GM23338 (cell line): ENCODE data around the gene FAAH. TPM values are rescaled to one million over a fixed set of nuclear protein-coding genes. Genes with fewer than 3 reads are reported as not detected.

ENCODE experiments used
- ATAC-seq: fragments of 200-7000 bp; cut with Tn5 transposase; 3 replicates; pipeline ENCODE4 v1.9.1; 2020
- DNase-seq: peaks from one replicate; pipeline ENCODE4 v3.0.0-alpha.2; 2015; ENCODE audit warnings: low spot score
- H2AFZ ChIP-seq: fragments of 200-600 bp; sonication (generic); 2 replicates; pipeline ENCODE4 v1.8.0; 2016; ENCODE audit warnings: antibody characterized with exemption, mild to moderate bottlenecking, moderate library complexity
- H3F3A ChIP-seq: fragments of 200-600 bp; sonication (generic); replicated peaks from 2 replicates; pipeline ENCODE4 v1.8.0; 2017; ENCODE audit warnings: antibody characterized with exemption, mixed run types, low read depth
- H3K27ac ChIP-seq: fragments of 200-600 bp; sonication (generic); 2 replicates; pipeline ENCODE4 v1.6.1; 2016; ENCODE audit warnings: low read depth
- H3K27me3 ChIP-seq: fragments of 200-600 bp; sonication (generic); 2 replicates; pipeline ENCODE4 v1.8.0; 2016; ENCODE audit warnings: mild to moderate bottlenecking, mixed run types, moderate library complexity; ENCODE audit not compliant: insufficient read depth
- H3K36me3 ChIP-seq: fragments of 200-600 bp; sonication (generic); 2 replicates; pipeline ENCODE4 v1.8.0; 2016; ENCODE audit warnings: mild to moderate bottlenecking; ENCODE audit not compliant: insufficient read depth
- H3K4me1 ChIP-seq: fragments of 200-600 bp; sonication (generic); 2 replicates; pipeline ENCODE4 v1.8.0; 2016; ENCODE audit warnings: mild to moderate bottlenecking, moderate library complexity; ENCODE audit not compliant: insufficient read depth
- H3K4me2 ChIP-seq: fragments of 200-600 bp; sonication (generic); 2 replicates; pipeline ENCODE4 v1.7.1; 2017; ENCODE audit warnings: mixed run types
- H3K4me3 ChIP-seq: fragments of 200-600 bp; sonication (generic); 2 replicates; pipeline ENCODE4 v1.6.1; 2016; ENCODE audit warnings: mixed run types
- H3K79me2 ChIP-seq: fragments of 200-600 bp; sonication (generic); replicated peaks from 2 replicates; pipeline ENCODE4 v1.8.0; 2017; ENCODE audit warnings: mild to moderate bottlenecking; ENCODE audit not compliant: insufficient read depth
- H3K9me2 ChIP-seq: fragments of 200-600 bp; sonication (generic); 2 replicates; pipeline ENCODE4 v1.8.0; 2017; ENCODE audit not compliant: insufficient read depth
- H4K20me1 ChIP-seq: fragments of 200-600 bp; sonication (generic); replicated peaks from 2 replicates; pipeline ENCODE4 v1.8.0; 2017; ENCODE audit warnings: mild to moderate bottlenecking; ENCODE audit not compliant: insufficient read depth
- H3K27ac Mint-ChIP-seq: 2 replicates; pipeline ENCODE4 v1.8.0; 2020; ENCODE audit warnings: inconsistent platforms, mild to moderate bottlenecking, moderate library complexity, mixed read lengths
- H3K27me3 Mint-ChIP-seq: 3 replicates; pipeline ENCODE4 v1.8.0; 2022; ENCODE audit warnings: low read depth, mild to moderate bottlenecking, moderate library complexity, mixed read lengths, inconsistent platforms; ENCODE audit not compliant: insufficient read depth, poor library complexity
- H3K36me3 Mint-ChIP-seq: 3 replicates; pipeline ENCODE4 v1.8.0; 2021; ENCODE audit warnings: low read depth, mild to moderate bottlenecking, inconsistent platforms, moderate library complexity, mixed read lengths
- H3K4me1 Mint-ChIP-seq: 3 replicates; pipeline ENCODE4 v1.8.0; 2020; ENCODE audit warnings: mild to moderate bottlenecking, inconsistent platforms, mixed read lengths
- H3K4me3 Mint-ChIP-seq: 3 replicates; pipeline ENCODE4 v1.8.0; 2021; ENCODE audit warnings: moderate library complexity, mild to moderate bottlenecking, inconsistent platforms, mixed read lengths
- H3K9me3 Mint-ChIP-seq: 3 replicates; pipeline ENCODE4 v1.8.0; 2020; ENCODE audit warnings: moderate library complexity, mild to moderate bottlenecking, inconsistent platforms, mixed read lengths
- CREB1 ChIP-seq: fragments of 250-450 bp; sonication (Bioruptor Pico); IDR thresholded peaks from 2 replicates; pipeline ENCODE4 v1.5.0; 2020; ENCODE audit warnings: low read depth, mild to moderate bottlenecking, moderate library complexity
- ETS1 ChIP-seq: IDR thresholded peaks from 2 replicates; pipeline ENCODE4 v1.6.1; 2016; ENCODE audit warnings: antibody characterized with exemption
- EZH2 ChIP-seq: fragments of 200-600 bp; sonication (generic); IDR thresholded peaks from one replicate; pipeline ENCODE4 v1.8.0; 2017; ENCODE audit warnings: antibody characterized with exemption, mild to moderate bottlenecking, low read depth; ENCODE audit not compliant: unreplicated experiment
- EZH2phosphoT487 ChIP-seq: fragments of 200-600 bp; sonication (generic); IDR thresholded peaks from one replicate; pipeline ENCODE4 v1.8.1; 2018; ENCODE audit warnings: antibody characterized with exemption; ENCODE audit not compliant: unreplicated experiment
- JUNB ChIP-seq: IDR thresholded peaks from one replicate; pipeline ENCODE4 v1.6.1; 2016; ENCODE audit warnings: antibody characterized with exemption; ENCODE audit not compliant: unreplicated experiment
- NANOG ChIP-seq: IDR thresholded peaks from 2 replicates; pipeline ENCODE4 v1.6.1; 2016; ENCODE audit warnings: antibody characterized with exemption, borderline replicate concordance
- POLR2AphosphoS5 ChIP-seq: IDR thresholded peaks from 2 replicates; pipeline ENCODE4 v1.6.1; 2016; ENCODE audit warnings: antibody characterized with exemption, low read depth
- REST ChIP-seq: IDR thresholded peaks from one replicate; pipeline ENCODE4 v1.6.1; 2018; ENCODE audit warnings: antibody characterized with exemption; ENCODE audit not compliant: unreplicated experiment
- STAT1 ChIP-seq: IDR thresholded peaks from one replicate; pipeline ENCODE4 v1.6.1; 2016; ENCODE audit warnings: antibody characterized with exemption; ENCODE audit not compliant: unreplicated experiment
- ZNF114 ChIP-seq: fragments of 250-450 bp; sonication (Bioruptor Pico); IDR thresholded peaks from 2 replicates; pipeline ENCODE4 v1.5.0; 2020; ENCODE audit warnings: mild to moderate bottlenecking, moderate library complexity
- ZNF331 ChIP-seq: fragments of 250-450 bp; sonication (Bioruptor Pico); IDR thresholded peaks from 2 replicates; pipeline ENCODE4 v1.5.0; 2020; ENCODE audit warnings: low read depth, mild to moderate bottlenecking, moderate library complexity
- polyA plus RNA-seq: library from polyadenylated mRNA; unstranded; fragments of >200 nt; fragmentation: Nextera tagmentation; extraction: Ambion mirVana; gene quantifications from 2 replicates; pipeline ENCODE4 v1.2.1, GENCODE V29; 2016
- total RNA-seq: library from RNA; depleted of rRNA; stranded (reverse); fragments of >200 nt; shearing (Covaris generic); gene quantifications from 2 replicates; pipeline ENCODE4 v1.2.3, GENCODE V29; 2014
- TF ChIP-seq, protein P1 (sequence below): fragments of 250-450 bp; sonication (Bioruptor Pico); IDR thresholded peaks from 2 replicates; pipeline ENCODE4 v1.5.0; 2020; ENCODE audit warnings: mild to moderate bottlenecking, moderate library complexity
- TF ChIP-seq, protein P2 (sequence below), 2 experiments: fragments of 200-600 bp in 1 of 2; sonication (generic) in 1 of 2; conservative IDR thresholded peaks; 2 replicates each; pipeline versions ENCODE4 v1.5.1 to v1.6.1; 2016 to 2017; ENCODE audit warnings: antibody characterized with exemption in 2 of 2, low read depth in 2 of 2, mild to moderate bottlenecking in 2 of 2, moderate library complexity in 1 of 2

Gene FAAH
- total and polyA plus RNA-seq, 2 experiments from 2014 or later = 10.7 to 24.0 TPM

- Histone ChIP-seq H4K20me1 (peaks cover 5% of the 10 kb centered on the region; the same call in 1 of the 2 replicates), H3K27me3 (peaks cover 92% of the 10 kb centered on the region), H3F3A (0 out of 2 replicates have a peak, but pooled peaks cover 11% of the 10 kb centered on the region), H3K4me3 (peak overlapping the region; percentile 51; the same call in 1 of the 2 replicates), H3K36me3 (no peaks in the 10 kb centered on the region), H3K79me2 (no peaks in the 10 kb centered on the region), H3K9me2 (no peaks in the 10 kb centered on the region), H3K4me1 (peaks cover 25% of the 10 kb centered on the region), H3K4me2 (peak overlapping the region; percentile 79), H2AFZ (peak overlapping the region; percentile 83), H3K27ac (no peak overlapping the region)
- TF ChIP-seq REST (no peak), ZNF114 (no peak), EZH2phosphoT487 (no peak), ETS1 (no peak), JUNB (no peak), NANOG (no peak), POLR2AphosphoS5 (no peak), CREB1 (CRISPR knock-in tag) (no peak), EZH2 (no peak), STAT1 (no peak), ZNF331 (CRISPR knock-in tag) (no peak)
- TF ChIP-seq, protein P1, sequence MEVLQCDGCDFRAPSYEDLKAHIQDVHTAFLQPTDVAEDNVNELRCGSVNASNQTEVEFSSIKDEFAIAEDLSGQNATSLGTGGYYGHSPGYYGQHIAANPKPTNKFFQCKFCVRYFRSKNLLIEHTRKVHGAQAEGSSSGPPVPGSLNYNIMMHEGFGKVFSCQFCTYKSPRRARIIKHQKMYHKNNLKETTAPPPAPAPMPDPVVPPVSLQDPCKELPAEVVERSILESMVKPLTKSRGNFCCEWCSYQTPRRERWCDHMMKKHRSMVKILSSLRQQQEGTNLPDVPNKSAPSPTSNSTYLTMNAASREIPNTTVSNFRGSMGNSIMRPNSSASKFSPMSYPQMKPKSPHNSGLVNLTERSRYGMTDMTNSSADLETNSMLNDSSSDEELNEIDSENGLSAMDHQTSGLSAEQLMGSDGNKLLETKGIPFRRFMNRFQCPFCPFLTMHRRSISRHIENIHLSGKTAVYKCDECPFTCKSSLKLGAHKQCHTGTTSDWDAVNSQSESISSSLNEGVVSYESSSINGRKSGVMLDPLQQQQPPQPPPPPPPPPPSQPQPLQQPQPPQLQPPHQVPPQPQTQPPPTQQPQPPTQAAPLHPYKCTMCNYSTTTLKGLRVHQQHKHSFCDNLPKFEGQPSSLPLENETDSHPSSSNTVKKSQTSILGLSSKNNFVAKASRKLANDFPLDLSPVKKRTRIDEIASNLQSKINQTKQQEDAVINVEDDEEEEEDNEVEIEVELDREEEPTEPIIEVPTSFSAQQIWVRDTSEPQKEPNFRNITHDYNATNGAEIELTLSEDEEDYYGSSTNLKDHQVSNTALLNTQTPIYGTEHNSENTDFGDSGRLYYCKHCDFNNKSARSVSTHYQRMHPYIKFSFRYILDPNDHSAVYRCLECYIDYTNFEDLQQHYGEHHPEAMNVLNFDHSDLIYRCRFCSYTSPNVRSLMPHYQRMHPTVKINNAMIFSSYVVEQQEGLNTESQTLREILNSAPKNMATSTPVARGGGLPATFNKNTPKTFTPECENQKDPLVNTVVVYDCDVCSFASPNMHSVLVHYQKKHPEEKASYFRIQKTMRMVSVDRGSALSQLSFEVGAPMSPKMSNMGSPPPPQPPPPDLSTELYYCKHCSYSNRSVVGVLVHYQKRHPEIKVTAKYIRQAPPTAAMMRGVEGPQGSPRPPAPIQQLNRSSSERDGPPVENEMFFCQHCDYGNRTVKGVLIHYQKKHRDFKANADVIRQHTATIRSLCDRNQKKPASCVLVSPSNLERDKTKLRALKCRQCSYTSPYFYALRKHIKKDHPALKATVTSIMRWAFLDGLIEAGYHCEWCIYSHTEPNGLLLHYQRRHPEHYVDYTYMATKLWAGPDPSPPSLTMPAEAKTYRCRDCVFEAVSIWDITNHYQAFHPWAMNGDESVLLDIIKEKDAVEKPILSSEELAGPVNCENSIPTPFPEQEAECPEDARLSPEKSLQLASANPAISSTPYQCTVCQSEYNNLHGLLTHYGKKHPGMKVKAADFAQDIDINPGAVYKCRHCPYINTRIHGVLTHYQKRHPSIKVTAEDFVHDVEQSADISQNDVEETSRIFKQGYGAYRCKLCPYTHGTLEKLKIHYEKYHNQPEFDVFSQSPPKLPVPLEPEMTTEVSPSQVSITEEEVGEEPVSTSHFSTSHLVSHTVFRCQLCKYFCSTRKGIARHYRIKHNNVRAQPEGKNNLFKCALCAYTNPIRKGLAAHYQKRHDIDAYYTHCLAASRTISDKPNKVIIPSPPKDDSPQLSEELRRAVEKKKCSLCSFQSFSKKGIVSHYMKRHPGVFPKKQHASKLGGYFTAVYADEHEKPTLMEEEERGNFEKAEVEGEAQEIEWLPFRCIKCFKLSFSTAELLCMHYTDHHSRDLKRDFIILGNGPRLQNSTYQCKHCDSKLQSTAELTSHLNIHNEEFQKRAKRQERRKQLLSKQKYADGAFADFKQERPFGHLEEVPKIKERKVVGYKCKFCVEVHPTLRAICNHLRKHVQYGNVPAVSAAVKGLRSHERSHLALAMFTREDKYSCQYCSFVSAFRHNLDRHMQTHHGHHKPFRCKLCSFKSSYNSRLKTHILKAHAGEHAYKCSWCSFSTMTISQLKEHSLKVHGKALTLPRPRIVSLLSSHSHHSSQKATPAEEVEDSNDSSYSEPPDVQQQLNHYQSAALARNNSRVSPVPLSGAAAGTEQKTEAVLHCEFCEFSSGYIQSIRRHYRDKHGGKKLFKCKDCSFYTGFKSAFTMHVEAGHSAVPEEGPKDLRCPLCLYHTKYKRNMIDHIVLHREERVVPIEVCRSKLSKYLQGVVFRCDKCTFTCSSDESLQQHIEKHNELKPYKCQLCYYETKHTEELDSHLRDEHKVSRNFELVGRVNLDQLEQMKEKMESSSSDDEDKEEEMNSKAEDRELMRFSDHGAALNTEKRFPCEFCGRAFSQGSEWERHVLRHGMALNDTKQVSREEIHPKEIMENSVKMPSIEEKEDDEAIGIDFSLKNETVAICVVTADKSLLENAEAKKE (CRISPR knock-in tag) = no peak
- TF ChIP-seq, protein P2, sequence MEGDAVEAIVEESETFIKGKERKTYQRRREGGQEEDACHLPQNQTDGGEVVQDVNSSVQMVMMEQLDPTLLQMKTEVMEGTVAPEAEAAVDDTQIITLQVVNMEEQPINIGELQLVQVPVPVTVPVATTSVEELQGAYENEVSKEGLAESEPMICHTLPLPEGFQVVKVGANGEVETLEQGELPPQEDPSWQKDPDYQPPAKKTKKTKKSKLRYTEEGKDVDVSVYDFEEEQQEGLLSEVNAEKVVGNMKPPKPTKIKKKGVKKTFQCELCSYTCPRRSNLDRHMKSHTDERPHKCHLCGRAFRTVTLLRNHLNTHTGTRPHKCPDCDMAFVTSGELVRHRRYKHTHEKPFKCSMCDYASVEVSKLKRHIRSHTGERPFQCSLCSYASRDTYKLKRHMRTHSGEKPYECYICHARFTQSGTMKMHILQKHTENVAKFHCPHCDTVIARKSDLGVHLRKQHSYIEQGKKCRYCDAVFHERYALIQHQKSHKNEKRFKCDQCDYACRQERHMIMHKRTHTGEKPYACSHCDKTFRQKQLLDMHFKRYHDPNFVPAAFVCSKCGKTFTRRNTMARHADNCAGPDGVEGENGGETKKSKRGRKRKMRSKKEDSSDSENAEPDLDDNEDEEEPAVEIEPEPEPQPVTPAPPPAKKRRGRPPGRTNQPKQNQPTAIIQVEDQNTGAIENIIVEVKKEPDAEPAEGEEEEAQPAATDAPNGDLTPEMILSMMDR (conservative IDR thresholded peaks at IDR 0.05; ENCODE audit: low read depth in 2 of 2) = no peak
- DNase-seq = no peak
- Mint-ChIP-seq H3K27ac (no peak overlapping the region), H3K9me3 (no peaks in the 10 kb centered on the region; the same call in 2 of the 3 replicates), H3K27me3 (peaks cover 78% of the 10 kb centered on the region), H3K36me3 (no peaks in the 10 kb centered on the region; the same call in 2 of the 3 replicates), H3K4me1 (peaks cover 27% of the 10 kb centered on the region), H3K4me3 (no peak overlapping the region; the same call in 2 of the 3 replicates)
- no peak for ATAC-seq
Observed at GRCh38 chr1:46453449-46453848, 59.3 kb downstream of the FAAH start.
